Measurements from ENCODE around the gene TGIF1.

GRCh38 chr18:3461704-3462103, 11.7 kb downstream of the TGIF1 start:
- TF ChIP-seq, protein P1, sequence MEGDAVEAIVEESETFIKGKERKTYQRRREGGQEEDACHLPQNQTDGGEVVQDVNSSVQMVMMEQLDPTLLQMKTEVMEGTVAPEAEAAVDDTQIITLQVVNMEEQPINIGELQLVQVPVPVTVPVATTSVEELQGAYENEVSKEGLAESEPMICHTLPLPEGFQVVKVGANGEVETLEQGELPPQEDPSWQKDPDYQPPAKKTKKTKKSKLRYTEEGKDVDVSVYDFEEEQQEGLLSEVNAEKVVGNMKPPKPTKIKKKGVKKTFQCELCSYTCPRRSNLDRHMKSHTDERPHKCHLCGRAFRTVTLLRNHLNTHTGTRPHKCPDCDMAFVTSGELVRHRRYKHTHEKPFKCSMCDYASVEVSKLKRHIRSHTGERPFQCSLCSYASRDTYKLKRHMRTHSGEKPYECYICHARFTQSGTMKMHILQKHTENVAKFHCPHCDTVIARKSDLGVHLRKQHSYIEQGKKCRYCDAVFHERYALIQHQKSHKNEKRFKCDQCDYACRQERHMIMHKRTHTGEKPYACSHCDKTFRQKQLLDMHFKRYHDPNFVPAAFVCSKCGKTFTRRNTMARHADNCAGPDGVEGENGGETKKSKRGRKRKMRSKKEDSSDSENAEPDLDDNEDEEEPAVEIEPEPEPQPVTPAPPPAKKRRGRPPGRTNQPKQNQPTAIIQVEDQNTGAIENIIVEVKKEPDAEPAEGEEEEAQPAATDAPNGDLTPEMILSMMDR (IDR thresholded peaks at IDR 0.05) = no peak
- no peak for TF ChIP-seq POLR2A (IDR thresholded peaks at IDR 0.05)

Data from lower leg skin (tissue), 3 donors.